Lower leg skin (tissue), 4 donors: ENCODE data around the gene PFDN6. TPM values are rescaled to one million over a fixed set of nuclear protein-coding genes. Genes with fewer than 3 reads are reported as not detected.

Experiments used
- DNase-seq, 2 donors: peaks; one replicate each; pipeline ENCODE4 v3.0.0-alpha.2; 2019; ENCODE audit warnings: low spot score in 2 of 2
- H3K4me3 ChIP-seq: fragments of 200-600 bp; sonication (generic); 2 replicates; pipeline ENCODE4 v1.5.1; 2017; ENCODE audit warnings: mild to moderate bottlenecking, low read depth; ENCODE audit not compliant: poor library complexity, severe bottlenecking
- POLR2A ChIP-seq, 2 donors: fragments of 450-650 bp; IDR thresholded peaks; one replicate each; pipeline ENCODE4 v1.6.1; 2016 to 2017; ENCODE audit warnings: antibody characterized with exemption in 2 of 2, mild to moderate bottlenecking in 1 of 2, moderate library complexity in 1 of 2
- WGBS, 2 donors: methylation state at CpG; one replicate each; pipeline ENCODE4 v1.1.5; 2018; 5-methylcytosine and 5-hydroxymethylcytosine counted together
- intact Hi-C: fragments of 100-400 bp; cut with DNase I; formaldehyde crosslinking; loops from one replicate; pipeline ENCODE4 v1.15.0; 2023; ENCODE audit warnings: low total_unique reads
- total RNA-seq, 4 donors: library from RNA; depleted of rRNA; stranded (reverse); fragments of >200 nt; gene quantifications; one replicate each; pipeline ENCODE4 v1.1.0, GENCODE V29; 2016
- TF ChIP-seq, protein P1 (sequence below), 3 donors: fragments of 450-650 bp; IDR thresholded peaks; one replicate each; pipeline ENCODE4 v1.5.1; 2016; ENCODE audit warnings: antibody characterized with exemption in 3 of 3, mild to moderate bottlenecking in 3 of 3, moderate library complexity in 2 of 3

PFDN6 gene
- 10 to 100 TPM; 22.6 to 36.3 (median 35.3) TPM for total RNA-seq

DNA sequence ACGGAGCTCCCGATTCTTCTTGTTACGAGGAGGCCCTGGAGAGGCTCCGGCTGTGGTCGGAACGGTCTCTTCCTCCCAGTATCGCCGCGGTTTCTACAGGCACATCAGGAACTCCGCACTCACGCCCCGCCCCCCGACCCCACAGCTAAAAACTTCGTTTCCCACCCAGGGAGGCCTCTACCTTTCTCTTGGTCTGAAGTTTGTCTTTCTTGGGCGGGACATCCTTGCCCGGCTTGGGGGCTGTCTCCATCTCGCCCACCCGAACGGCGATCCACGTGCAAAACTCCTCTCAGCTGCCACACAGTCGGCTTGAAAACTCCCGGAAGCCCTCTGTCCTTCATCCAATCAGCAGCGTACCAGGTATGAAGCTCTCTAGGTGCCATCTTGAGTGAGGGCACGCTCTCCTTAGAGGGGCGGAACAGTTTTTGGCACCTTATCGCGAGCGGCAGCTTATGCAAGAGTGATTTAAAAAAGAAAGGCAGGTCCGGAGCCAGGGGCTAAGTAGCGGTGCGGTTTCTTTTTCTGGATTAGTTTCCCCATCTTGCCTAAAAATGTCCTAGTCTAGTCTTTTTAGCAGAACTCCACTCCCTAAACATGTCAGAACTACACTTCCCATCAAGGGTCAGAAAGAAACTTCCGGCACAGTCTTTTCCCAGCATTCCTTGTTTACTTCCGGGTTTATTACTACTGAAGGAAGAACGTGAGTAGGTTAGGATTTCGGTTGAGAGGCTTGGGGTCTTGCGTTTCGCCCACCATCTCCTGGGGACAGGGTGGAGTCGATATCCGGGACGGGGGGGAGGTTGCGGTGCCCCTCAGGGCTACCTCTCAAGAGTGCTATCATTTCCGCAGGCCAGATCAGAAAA, at the start of gene PFDN6, which contains the start of gene WDR46:
PFDN6 (plus strand) TSS at position 681 of the 863 bp plus-strand sequence. CDS start 256 bp downstream, outside the sequence.
WDR46 (minus strand) TSS at position 319 of the 863 bp plus-strand sequence; CDS start at position 250, 69 bp downstream.
- 0% methylated on average over 41 to 43 of the region's 43 CpGs for WGBS, 2 donors
- intact Hi-C loops, result no loop called here
- peak; percentile 88 to 94 for DNase-seq
- no peak for TF ChIP-seq POLR2A (IDR thresholded peaks at IDR 0.05)
- TF ChIP-seq, protein P1, sequence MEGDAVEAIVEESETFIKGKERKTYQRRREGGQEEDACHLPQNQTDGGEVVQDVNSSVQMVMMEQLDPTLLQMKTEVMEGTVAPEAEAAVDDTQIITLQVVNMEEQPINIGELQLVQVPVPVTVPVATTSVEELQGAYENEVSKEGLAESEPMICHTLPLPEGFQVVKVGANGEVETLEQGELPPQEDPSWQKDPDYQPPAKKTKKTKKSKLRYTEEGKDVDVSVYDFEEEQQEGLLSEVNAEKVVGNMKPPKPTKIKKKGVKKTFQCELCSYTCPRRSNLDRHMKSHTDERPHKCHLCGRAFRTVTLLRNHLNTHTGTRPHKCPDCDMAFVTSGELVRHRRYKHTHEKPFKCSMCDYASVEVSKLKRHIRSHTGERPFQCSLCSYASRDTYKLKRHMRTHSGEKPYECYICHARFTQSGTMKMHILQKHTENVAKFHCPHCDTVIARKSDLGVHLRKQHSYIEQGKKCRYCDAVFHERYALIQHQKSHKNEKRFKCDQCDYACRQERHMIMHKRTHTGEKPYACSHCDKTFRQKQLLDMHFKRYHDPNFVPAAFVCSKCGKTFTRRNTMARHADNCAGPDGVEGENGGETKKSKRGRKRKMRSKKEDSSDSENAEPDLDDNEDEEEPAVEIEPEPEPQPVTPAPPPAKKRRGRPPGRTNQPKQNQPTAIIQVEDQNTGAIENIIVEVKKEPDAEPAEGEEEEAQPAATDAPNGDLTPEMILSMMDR (IDR thresholded peaks at IDR 0.05), result no peak
- peak within 1 kb of the TSS; percentile 56 for H3K4me3 ChIP-seq

DNA sequence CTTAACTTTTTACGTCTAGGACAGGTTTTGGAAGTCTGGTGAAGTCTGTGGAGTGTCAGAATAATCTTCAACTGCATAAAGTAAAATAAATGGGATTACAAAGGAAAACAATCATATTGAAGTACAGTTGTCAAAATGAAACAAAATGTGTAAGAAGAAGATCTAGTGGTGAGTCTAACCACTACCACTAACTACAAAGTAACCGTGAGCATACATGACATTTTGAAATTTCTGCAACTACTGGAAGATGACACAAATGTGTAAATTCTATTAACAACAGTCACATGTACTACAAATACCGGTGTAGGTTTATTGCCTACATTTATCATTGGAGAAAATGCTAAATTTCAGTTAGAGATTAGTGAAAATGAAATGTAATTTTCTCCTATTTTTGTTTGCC, 47.4 kb upstream of the PFDN6 start:
- intact Hi-C loops, result loop anchor here (10.0 kb wide), 1 partner anchor 227 kb away; no protein-coding TSS in a partner anchor
- 60 to 61% methylated on average over 3 of the region's 3 CpGs for WGBS, 2 donors
- no peak for DNase-seq
- no peak overlapping the region for H3K4me3 ChIP-seq
- TF ChIP-seq, protein P1 (IDR thresholded peaks at IDR 0.05), result no peak
- TF ChIP-seq POLR2A (IDR thresholded peaks at IDR 0.05), result no peak

DNA sequence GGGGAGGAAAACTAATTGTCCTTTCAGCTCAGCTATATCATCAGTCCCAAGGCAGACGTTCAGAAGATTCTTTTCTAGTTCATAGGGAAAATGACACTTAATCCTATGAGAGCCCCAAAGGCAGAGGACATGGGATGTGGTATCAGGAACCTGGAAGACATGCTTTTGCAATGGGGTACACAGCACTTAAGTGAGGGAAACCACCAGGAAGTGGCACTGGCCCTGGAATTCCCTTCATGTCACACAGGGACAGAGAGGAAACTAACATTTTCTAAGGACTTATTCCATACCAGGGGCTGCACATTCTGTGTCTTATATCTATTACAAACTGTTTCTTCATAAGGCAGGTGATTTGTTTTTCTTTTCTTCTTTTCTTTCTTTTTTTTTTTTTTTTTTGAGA, 45.9 kb upstream of the PFDN6 start:
- intact Hi-C loops, result loop anchor here (10.0 kb wide), 1 partner anchor 229 kb away; no protein-coding TSS in a partner anchor
- no peak overlapping the region for H3K4me3 ChIP-seq
- peak in 1 of 2 donors; percentile 18 for DNase-seq
- no peak for TF ChIP-seq POLR2A (IDR thresholded peaks at IDR 0.05)
- TF ChIP-seq, protein P1 (IDR thresholded peaks at IDR 0.05), result no peak
- WGBS, 2 donors, result 26 to 53% methylated on average over 1 of the region's 1 CpG

DNA sequence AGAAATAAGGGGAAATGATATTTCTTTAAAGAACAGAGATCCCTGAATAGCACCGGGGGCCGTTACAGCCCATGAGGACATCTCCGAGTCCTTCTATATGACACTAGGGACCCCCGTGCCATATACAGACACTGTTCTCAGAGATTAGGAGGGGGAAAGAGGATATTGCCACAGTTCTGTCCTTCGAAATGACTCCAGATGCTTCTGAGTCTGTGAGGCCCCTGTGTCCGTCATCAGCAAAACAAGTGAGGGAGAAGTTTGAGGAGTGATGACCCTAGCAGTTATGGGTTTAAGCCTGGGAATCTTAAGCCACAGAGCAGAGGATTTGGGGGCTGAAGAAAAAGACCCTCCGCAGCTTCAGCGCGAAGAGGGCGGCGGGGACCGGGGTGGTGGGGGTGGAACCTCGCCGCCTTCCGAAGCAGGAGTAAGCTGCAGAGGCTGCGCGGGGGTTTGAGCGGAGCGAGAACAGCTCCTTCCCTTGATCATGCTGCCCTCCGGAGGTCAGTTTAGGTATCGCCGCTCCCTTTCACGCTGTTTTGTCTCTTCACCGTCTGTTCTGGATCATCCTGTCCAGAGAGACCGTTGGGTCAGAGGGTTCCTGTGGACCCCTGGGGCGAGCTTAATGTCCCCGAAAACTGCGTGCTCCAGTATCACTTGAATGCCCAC, 41.3 kb upstream of the PFDN6 start:
- no peak for TF ChIP-seq POLR2A (IDR thresholded peaks at IDR 0.05)
- TF ChIP-seq, protein P1 (IDR thresholded peaks at IDR 0.05), result peak in 1 of 3 donors; percentile 91
- DNase-seq, result peak; percentile 91 to 98
- intact Hi-C loops, result loop anchor here (10.0 kb wide), 1 partner anchor 233 kb away; no protein-coding TSS in a partner anchor
- peak overlapping the region; percentile 10 for H3K4me3 ChIP-seq
- WGBS, 2 donors, result 4 to 7% methylated on average over 21 to 28 of the region's 28 CpGs

DNA sequence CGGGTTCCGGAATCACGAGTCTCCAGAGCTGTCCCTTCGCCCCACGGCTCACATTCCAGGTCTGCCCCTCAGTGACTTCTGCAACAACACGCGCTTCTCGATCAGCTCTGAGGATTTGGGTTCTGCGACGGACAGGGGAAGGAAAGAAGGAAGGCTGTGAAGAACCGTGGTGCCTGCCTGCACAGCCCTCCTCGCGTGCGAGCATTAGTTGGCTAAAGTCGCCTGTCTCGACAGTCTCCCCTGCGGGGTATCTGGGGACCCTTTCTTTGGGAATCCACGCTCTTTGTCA, 40.8 kb upstream of the PFDN6 start:
- WGBS, 2 donors, result 0 to 1% methylated on average over 15 to 18 of the region's 18 CpGs
- TF ChIP-seq, protein P1 (IDR thresholded peaks at IDR 0.05), result no peak
- no peak for TF ChIP-seq POLR2A (IDR thresholded peaks at IDR 0.05)
- peak overlapping the region; percentile 10 for H3K4me3 ChIP-seq
- intact Hi-C loops, result loop anchor here (10.0 kb wide), 1 partner anchor 234 kb away; no protein-coding TSS in a partner anchor
- no peak for DNase-seq
